ENCODE measurements around the gene GASK1A. TPM values are rescaled to one million over a fixed set of nuclear protein-coding genes. Genes with fewer than 3 reads are reported as not detected.

GASK1A gene
- total and polyA plus RNA-seq, 2 of the 8 experiments (the other 6 are each of a cell fraction or from before 2014, with no cell fraction given), result 4.7 to 7.9 TPM

- H3K4me2 ChIP-seq (ENCODE audit: insufficient read depth in 1 of 2, low read depth in 2 of 2, low read length in 2 of 2), result no peak overlapping the region
- no peak overlapping the region for H3K4ac ChIP-seq (replicated peaks; ENCODE audit: insufficient read length, low read depth, low read length)
- H3K27ac ChIP-seq (ENCODE audit: low read depth, low read length), result no peak overlapping the region
- 91% methylated on average over 7 of the region's 7 CpGs; no CpG with 5 or more reads in 1 of the 2 experiments for WGBS, 2 experiments (ENCODE audit: extremely low coverage in 1 of 2, insufficient coverage in 1 of 2, insufficient read length in 1 of 2, insufficient replicate concordance in 2 of 2, low coverage in 1 of 2, low lambda C conversion rate in 2 of 2, missing lambda C conversion rate in 1 of 2)
- H3K23me2 ChIP-seq (ENCODE audit: low read depth, low read length), result no peaks in the 10 kb centered on the region
- H2BK5ac ChIP-seq (ENCODE audit: low read depth, low read length), result no peak overlapping the region
- no peaks in the 10 kb centered on the region for H3K27me3 ChIP-seq (replicated peaks in 1 of 4; ENCODE audit: control insufficient read depth in 3 of 4, extremely low read depth in 1 of 4, insufficient read depth in 3 of 4, low read length in 3 of 4)
- no peak overlapping the region for H3K18ac ChIP-seq (ENCODE audit: extremely low read depth, low read length)
- no peak overlapping the region for H2BK120ac ChIP-seq (replicated peaks; ENCODE audit: low read depth, low read length)
- H2BK15ac ChIP-seq (ENCODE audit: low read length), result no peak overlapping the region
- H4K8ac ChIP-seq (ENCODE audit: extremely low read depth, insufficient read depth, low read length), result no peak overlapping the region
- TF ChIP-seq ATF2 (IDR thresholded peaks at IDR 0.05; ENCODE audit: low read length) (no peak), RNF2 (IDR thresholded peaks at IDR 0.05; ENCODE audit: borderline replicate concordance, low read depth, low read length, missing control alignments, poor library complexity, severe bottlenecking) (no peak), SRF (IDR thresholded peaks at IDR 0.05; ENCODE audit: low read depth, low read length) (no peak), TAF7 (optimal IDR thresholded peaks at IDR 0.05; ENCODE audit: borderline replicate concordance, low read depth, low read length) (no peak)
- no peaks in the 10 kb centered on the region for H3K9me3 ChIP-seq (ENCODE audit: insufficient read depth in 2 of 2, low read depth in 1 of 2, low read length in 1 of 2)
- H3K23ac ChIP-seq (ENCODE audit: insufficient read length), result no peak overlapping the region
- POLR2A ChIA-PET (ENCODE audit: partially characterized antibody), result interaction anchor here (0.7 kb wide), 1 partner anchor 94 kb away, joined by 3 read pairs; the partner anchor contains the start of gene GASK1A
- no peak overlapping the region for H3K56ac ChIP-seq (replicated peaks; ENCODE audit: insufficient read length, low read depth, low read length)
- no peaks in the 10 kb centered on the region for H3K79me2 ChIP-seq (ENCODE audit: control insufficient read depth in 1 of 2, insufficient read depth in 2 of 2, low read length in 2 of 2)
- H4K91ac ChIP-seq (replicated peaks; ENCODE audit: insufficient read length, low read length), result no peak overlapping the region
- no peak overlapping the region for H3K9ac ChIP-seq (replicated peaks in 1 of 4; ENCODE audit: extremely low read depth in 1 of 4, low read depth in 3 of 4, low read length in 3 of 4)
- no peak overlapping the region for H3K4me3 ChIP-seq (ENCODE audit: extremely low read depth in 1 of 4, insufficient read depth in 2 of 4, low read depth in 3 of 4, low read length in 4 of 4)
- H2AFZ ChIP-seq (ENCODE audit: low read length), result no peak overlapping the region
- DNase-seq (ENCODE audit: low read depth in 1 of 2, low spot score in 2 of 2) (peak in 1 of 2 experiments; percentile 31), FAIRE-seq (no peak)
- H2BK20ac ChIP-seq (ENCODE audit: low read length), result no peak overlapping the region
- no peak overlapping the region for H2AK5ac ChIP-seq (ENCODE audit: low read depth, low read length)
- H4K20me1 ChIP-seq (replicated peaks in 1 of 2; ENCODE audit: control insufficient read depth in 1 of 2, insufficient read depth in 2 of 2, low read length in 2 of 2), result no peaks in the 10 kb centered on the region
- CTCF ChIA-PET (ENCODE audit: partially characterized antibody), result interaction anchor here (1.1 to 4.5 kb wide), 3 partner anchors 8 to 111 kb away, joined by 3 to 65 read pairs (median 17); no protein-coding TSS in a partner anchor
- no peaks in the 10 kb centered on the region for H3K36me3 ChIP-seq (ENCODE audit: control insufficient read depth in 2 of 4, insufficient read depth in 4 of 4, low read length in 3 of 4)
- no peak overlapping the region for H3K14ac ChIP-seq (ENCODE audit: insufficient read length)
- H3K4me1 ChIP-seq (replicated peaks in 1 of 4; ENCODE audit: control insufficient read depth in 3 of 4, insufficient read depth in 4 of 4, low read length in 3 of 4), result no peaks in the 10 kb centered on the region
- no peaks in the 10 kb centered on the region for H3K79me1 ChIP-seq (ENCODE audit: low read depth, low read length)
- H2BK12ac ChIP-seq (ENCODE audit: low read depth, low read length), result no peak overlapping the region
- H4K5ac ChIP-seq (ENCODE audit: insufficient read length, low read depth, low read length), result no peak overlapping the region
Observed at GRCh38 chr3:43073116-43073835, 94.2 kb downstream of the GASK1A start.
